ENCODE results near the gene APLP2.

Gene APLP2

GRCh38 chr11:130123414-130124040 lies 53.8 kb downstream of the APLP2 start:
- Histone ChIP-seq H4K8ac (ENCODE audit: low read depth, low read length) (no peak overlapping the region), H2AK5ac (ENCODE audit: low read length) (no peak overlapping the region), H3K36me3 (ENCODE audit: control insufficient read depth, insufficient read depth, low read length) (peaks cover 12% of the 10 kb centered on the region), H4K5ac (ENCODE audit: low read length) (no peak overlapping the region), H3K4ac (ENCODE audit: low read depth, low read length) (no peak overlapping the region), H3K79me1 (ENCODE audit: low read length) (peaks cover 19% of the 10 kb centered on the region), H3K79me2 (ENCODE audit: control insufficient read depth, insufficient read depth, low read length) (no peaks in the 10 kb centered on the region), H3K27ac (ENCODE audit: low read depth, low read length) (no peak overlapping the region), H3K4me2 (ENCODE audit: low read length) (no peak overlapping the region), H2BK120ac (ENCODE audit: low read depth, low read length) (no peak overlapping the region), H3K56ac (ENCODE audit: low read length) (no peak overlapping the region), H3K4me3 (ENCODE audit: low read length) (no peak overlapping the region), H2BK15ac (replicated peaks; ENCODE audit: low read depth) (no peak overlapping the region), H3K4me1 (ENCODE audit: control insufficient read depth, low read depth, low read length) (no peaks in the 10 kb centered on the region), H3K27me3 (ENCODE audit: insufficient read depth, low read length, poor library complexity) (no peaks in the 10 kb centered on the region), H3K23ac (ENCODE audit: low read length) (no peak overlapping the region), H2BK5ac (ENCODE audit: low read length) (no peak overlapping the region), H3K9ac (ENCODE audit: low read length) (no peak overlapping the region), H3K18ac (ENCODE audit: low read length) (no peak overlapping the region)
- no peak for DNase-seq
- no CpG with 5 or more reads among the region's 32 CpGs for WGBS (ENCODE audit: extremely low coverage, insufficient coverage, low lambda C conversion rate)

DNA sequence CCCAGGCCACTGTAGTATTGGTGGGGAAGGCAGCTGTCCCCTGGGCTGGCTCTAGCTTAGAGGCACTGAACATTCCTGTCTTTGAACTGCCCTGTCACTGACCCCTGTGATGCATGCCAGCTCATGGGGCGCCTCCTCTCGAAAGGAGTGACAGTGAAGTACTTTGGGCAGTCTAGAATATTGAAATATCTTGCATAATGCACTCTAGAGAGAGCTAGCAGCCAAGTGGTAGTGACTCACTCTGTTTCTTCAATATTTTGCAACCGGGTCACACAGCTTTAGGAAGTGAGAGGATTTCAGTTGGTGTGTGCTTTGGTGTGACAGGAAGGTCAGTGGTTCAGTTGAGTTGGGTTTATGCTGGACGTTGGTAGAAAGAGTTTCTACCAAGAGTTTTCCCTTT lies 54.4 kb downstream of the APLP2 start:
- H2BK15ac ChIP-seq (replicated peaks; ENCODE audit: low read depth): no peak overlapping the region
- no peaks in the 10 kb centered on the region for H3K4me1 ChIP-seq (ENCODE audit: control insufficient read depth, low read depth, low read length)
- H4K5ac ChIP-seq (ENCODE audit: low read length): no peak overlapping the region
- no peak overlapping the region for H3K9ac ChIP-seq (ENCODE audit: low read length)
- no peaks in the 10 kb centered on the region for H3K79me2 ChIP-seq (ENCODE audit: control insufficient read depth, insufficient read depth, low read length)
- H3K56ac ChIP-seq (ENCODE audit: low read length): no peak overlapping the region
- peaks cover 17% of the 10 kb centered on the region for H3K79me1 ChIP-seq (ENCODE audit: low read length)
- H4K8ac ChIP-seq (ENCODE audit: low read depth, low read length): no peak overlapping the region
- H3K27ac ChIP-seq (ENCODE audit: low read depth, low read length): no peak overlapping the region
- no peak overlapping the region for H2AK5ac ChIP-seq (ENCODE audit: low read length)
- H3K4ac ChIP-seq (ENCODE audit: low read depth, low read length): no peak overlapping the region
- WGBS (ENCODE audit: extremely low coverage, insufficient coverage, low lambda C conversion rate): no CpG with 5 or more reads among the region's 4 CpGs
- H3K36me3 ChIP-seq (ENCODE audit: control insufficient read depth, insufficient read depth, low read length): peaks cover 15% of the 10 kb centered on the region
- no peak overlapping the region for H2BK120ac ChIP-seq (ENCODE audit: low read depth, low read length)
- H3K4me2 ChIP-seq (ENCODE audit: low read length): no peak overlapping the region
- no peaks in the 10 kb centered on the region for H3K27me3 ChIP-seq (ENCODE audit: insufficient read depth, low read length, poor library complexity)
- no peak overlapping the region for H3K4me3 ChIP-seq (ENCODE audit: low read length)
- no peak overlapping the region for H2BK5ac ChIP-seq (ENCODE audit: low read length)
- no peak overlapping the region for H3K18ac ChIP-seq (ENCODE audit: low read length)
- no peak overlapping the region for H3K23ac ChIP-seq (ENCODE audit: low read length)
- no peak for DNase-seq

GRCh38 chr11:130125638-130126037 lies 55.9 kb downstream of the APLP2 start:
- H3K9ac ChIP-seq (ENCODE audit: low read length): no peak overlapping the region
- no peak overlapping the region for H3K4me2 ChIP-seq (ENCODE audit: low read length)
- no peak overlapping the region for H2AK5ac ChIP-seq (ENCODE audit: low read length)
- no peak overlapping the region for H2BK15ac ChIP-seq (replicated peaks; ENCODE audit: low read depth)
- H3K27ac ChIP-seq (ENCODE audit: low read depth, low read length): no peak overlapping the region
- H3K4ac ChIP-seq (ENCODE audit: low read depth, low read length): no peak overlapping the region
- H3K4me1 ChIP-seq (ENCODE audit: control insufficient read depth, low read depth, low read length): no peaks in the 10 kb centered on the region
- H2BK5ac ChIP-seq (ENCODE audit: low read length): no peak overlapping the region
- no peak overlapping the region for H4K8ac ChIP-seq (ENCODE audit: low read depth, low read length)
- DNase-seq: no peak
- no peaks in the 10 kb centered on the region for H3K79me2 ChIP-seq (ENCODE audit: control insufficient read depth, insufficient read depth, low read length)
- peaks cover 17% of the 10 kb centered on the region for H3K36me3 ChIP-seq (ENCODE audit: control insufficient read depth, insufficient read depth, low read length)
- no peak overlapping the region for H4K5ac ChIP-seq (ENCODE audit: low read length)
- peaks cover 10% of the 10 kb centered on the region for H3K79me1 ChIP-seq (ENCODE audit: low read length)
- no peak overlapping the region for H2BK120ac ChIP-seq (ENCODE audit: low read depth, low read length)
- WGBS (ENCODE audit: extremely low coverage, insufficient coverage, low lambda C conversion rate): no CpG with 5 or more reads among the region's 4 CpGs
- H3K4me3 ChIP-seq (ENCODE audit: low read length): no peak overlapping the region
- no peak overlapping the region for H3K23ac ChIP-seq (ENCODE audit: low read length)
- no peaks in the 10 kb centered on the region for H3K27me3 ChIP-seq (ENCODE audit: insufficient read depth, low read length, poor library complexity)
- H3K18ac ChIP-seq (ENCODE audit: low read length): no peak overlapping the region
- H3K56ac ChIP-seq (ENCODE audit: low read length): no peak overlapping the region

- no peaks in the 10 kb centered on the region for H3K4me1 ChIP-seq (ENCODE audit: control insufficient read depth, low read depth, low read length)
- no peak overlapping the region for H3K4me2 ChIP-seq (ENCODE audit: low read length)
- no peak overlapping the region for H2BK15ac ChIP-seq (replicated peaks; ENCODE audit: low read depth)
- no peak overlapping the region for H3K9ac ChIP-seq (ENCODE audit: low read length)
- no peak overlapping the region for H3K56ac ChIP-seq (ENCODE audit: low read length)
- H2BK5ac ChIP-seq (ENCODE audit: low read length): no peak overlapping the region
- H4K8ac ChIP-seq (ENCODE audit: low read depth, low read length): no peak overlapping the region
- no peak overlapping the region for H3K27ac ChIP-seq (ENCODE audit: low read depth, low read length)
- H3K79me1 ChIP-seq (ENCODE audit: low read length): peaks cover 7% of the 10 kb centered on the region
- no peak overlapping the region for H3K18ac ChIP-seq (ENCODE audit: low read length)
- H3K27me3 ChIP-seq (ENCODE audit: insufficient read depth, low read length, poor library complexity): no peaks in the 10 kb centered on the region
- no CpG with 5 or more reads among the region's 5 CpGs for WGBS (ENCODE audit: extremely low coverage, insufficient coverage, low lambda C conversion rate)
- DNase-seq: no peak
- H4K5ac ChIP-seq (ENCODE audit: low read length): no peak overlapping the region
- peaks cover 19% of the 10 kb centered on the region for H3K36me3 ChIP-seq (ENCODE audit: control insufficient read depth, insufficient read depth, low read length)
- no peak overlapping the region for H2BK120ac ChIP-seq (ENCODE audit: low read depth, low read length)
- H3K79me2 ChIP-seq (ENCODE audit: control insufficient read depth, insufficient read depth, low read length): no peaks in the 10 kb centered on the region
- H3K4me3 ChIP-seq (ENCODE audit: low read length): no peak overlapping the region
- no peak overlapping the region for H3K23ac ChIP-seq (ENCODE audit: low read length)
- H3K4ac ChIP-seq (ENCODE audit: low read depth, low read length): no peak overlapping the region
- H2AK5ac ChIP-seq (ENCODE audit: low read length): no peak overlapping the region
These were observed 56.8 kb downstream of the APLP2 start for GRCh38 chr11:130126516-130126915.

DNA sequence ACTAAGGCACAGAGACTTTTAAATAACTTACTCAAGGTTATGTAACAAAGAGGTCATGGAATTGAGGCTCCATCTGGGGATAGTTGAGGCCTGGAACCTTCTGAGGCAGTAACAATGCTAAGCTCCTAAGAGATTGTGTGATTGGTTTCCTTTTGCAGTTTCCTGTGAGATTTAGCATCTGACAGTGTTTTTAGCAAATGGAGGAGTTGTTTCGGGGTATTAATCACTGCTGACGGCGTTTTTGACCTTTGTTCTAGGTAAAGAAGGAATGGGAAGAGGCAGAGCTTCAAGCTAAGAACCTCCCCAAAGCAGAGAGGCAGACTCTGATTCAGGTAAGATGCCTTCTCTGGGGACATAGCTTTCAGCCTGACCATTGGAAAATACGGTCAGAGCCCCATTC lies 57.8 kb downstream of the APLP2 start:
- no peak overlapping the region for H2BK5ac ChIP-seq (ENCODE audit: low read length)
- H4K8ac ChIP-seq (ENCODE audit: low read depth, low read length): no peak overlapping the region
- no peak overlapping the region for H3K56ac ChIP-seq (ENCODE audit: low read length)
- H3K27ac ChIP-seq (ENCODE audit: low read depth, low read length): no peak overlapping the region
- H3K4me1 ChIP-seq (ENCODE audit: control insufficient read depth, low read depth, low read length): no peaks in the 10 kb centered on the region
- H3K79me1 ChIP-seq (ENCODE audit: low read length): peaks cover 7% of the 10 kb centered on the region
- no peak overlapping the region for H3K4me3 ChIP-seq (ENCODE audit: low read length)
- no peak overlapping the region for H4K5ac ChIP-seq (ENCODE audit: low read length)
- no peak overlapping the region for H3K18ac ChIP-seq (ENCODE audit: low read length)
- no CpG with 5 or more reads among the region's 4 CpGs for WGBS (ENCODE audit: extremely low coverage, insufficient coverage, low lambda C conversion rate)
- no peak overlapping the region for H3K4ac ChIP-seq (ENCODE audit: low read depth, low read length)
- no peak overlapping the region for H3K23ac ChIP-seq (ENCODE audit: low read length)
- no peaks in the 10 kb centered on the region for H3K79me2 ChIP-seq (ENCODE audit: control insufficient read depth, insufficient read depth, low read length)
- H2BK15ac ChIP-seq (replicated peaks; ENCODE audit: low read depth): no peak overlapping the region
- no peak overlapping the region for H2BK120ac ChIP-seq (ENCODE audit: low read depth, low read length)
- peaks cover 15% of the 10 kb centered on the region for H3K36me3 ChIP-seq (ENCODE audit: control insufficient read depth, insufficient read depth, low read length)
- DNase-seq: no peak
- H3K4me2 ChIP-seq (ENCODE audit: low read length): no peak overlapping the region
- H2AK5ac ChIP-seq (ENCODE audit: low read length): no peak overlapping the region
- H3K27me3 ChIP-seq (ENCODE audit: insufficient read depth, low read length, poor library complexity): no peaks in the 10 kb centered on the region
- no peak overlapping the region for H3K9ac ChIP-seq (ENCODE audit: low read length)

GRCh38 chr11:130128626-130129025 lies 58.9 kb downstream of the APLP2 start:
- no peak for DNase-seq
- Histone ChIP-seq H3K23ac (ENCODE audit: low read length) (no peak overlapping the region), H4K5ac (ENCODE audit: low read length) (no peak overlapping the region), H3K79me1 (ENCODE audit: low read length) (peaks cover 10% of the 10 kb centered on the region), H3K27ac (ENCODE audit: low read depth, low read length) (no peak overlapping the region), H3K56ac (ENCODE audit: low read length) (no peak overlapping the region), H3K27me3 (ENCODE audit: insufficient read depth, low read length, poor library complexity) (no peaks in the 10 kb centered on the region), H3K4me1 (ENCODE audit: control insufficient read depth, low read depth, low read length) (no peaks in the 10 kb centered on the region), H3K4me3 (ENCODE audit: low read length) (no peak overlapping the region), H3K9ac (ENCODE audit: low read length) (no peak overlapping the region), H3K18ac (ENCODE audit: low read length) (no peak overlapping the region), H3K4ac (ENCODE audit: low read depth, low read length) (no peak overlapping the region), H3K36me3 (ENCODE audit: control insufficient read depth, insufficient read depth, low read length) (peaks cover 16% of the 10 kb centered on the region), H3K4me2 (ENCODE audit: low read length) (no peak overlapping the region), H2AK5ac (ENCODE audit: low read length) (no peak overlapping the region), H3K79me2 (ENCODE audit: control insufficient read depth, insufficient read depth, low read length) (no peaks in the 10 kb centered on the region), H4K8ac (ENCODE audit: low read depth, low read length) (no peak overlapping the region), H2BK120ac (ENCODE audit: low read depth, low read length) (no peak overlapping the region), H2BK5ac (ENCODE audit: low read length) (no peak overlapping the region), H2BK15ac (replicated peaks; ENCODE audit: low read depth) (no peak overlapping the region)
- WGBS (ENCODE audit: extremely low coverage, insufficient coverage, low lambda C conversion rate): no CpG with 5 or more reads among the region's 2 CpGs

Measured in mesendoderm (in vitro differentiated cells).